HAP-1 (cell line): ENCODE measurements around the gene NCOA6.

ENCODE experiments used
- DNase-seq, 2 experiments: peaks; one replicate each; pipeline ENCODE4 v3.0.0-alpha.2; 2016 to 2020; ENCODE audit warnings: low spot score in 2 of 2
- H3K27me3 ChIP-seq: fragments of 250-450 bp; sonication (Bioruptor Pico); 2 replicates; pipeline ENCODE4 v1.5.1; 2020; ENCODE audit warnings: low read depth, mild to moderate bottlenecking, moderate library complexity
- H3K36me3 ChIP-seq: fragments of 250-450 bp; sonication (Bioruptor Pico); replicated peaks from 2 replicates; pipeline ENCODE4 v1.5.1; 2020; ENCODE audit warnings: mild to moderate bottlenecking
- H3K4me1 ChIP-seq: fragments of 250-450 bp; sonication (Bioruptor Pico); 2 replicates; pipeline ENCODE4 v1.5.1; 2020; ENCODE audit warnings: mild to moderate bottlenecking
- H3K4me3 ChIP-seq: fragments of 250-450 bp; sonication (Bioruptor Pico); 2 replicates; pipeline ENCODE4 v1.5.1; 2020; ENCODE audit warnings: mild to moderate bottlenecking, moderate library complexity
- H3K9me3 ChIP-seq: fragments of 250-450 bp; sonication (Bioruptor Pico); 2 replicates; pipeline ENCODE4 v1.5.1; 2020; ENCODE audit warnings: mild to moderate bottlenecking, moderate library complexity
- in situ Hi-C: fragments of 300-500 bp; cut with MboI; formaldehyde crosslinking; loops from 3 replicates; pipeline ENCODE4 v1.14.3; 2020; ENCODE audit warnings: low sequenced_read_pairs, inconsistent platforms, mixed read lengths

The NCOA6 gene

DNA sequence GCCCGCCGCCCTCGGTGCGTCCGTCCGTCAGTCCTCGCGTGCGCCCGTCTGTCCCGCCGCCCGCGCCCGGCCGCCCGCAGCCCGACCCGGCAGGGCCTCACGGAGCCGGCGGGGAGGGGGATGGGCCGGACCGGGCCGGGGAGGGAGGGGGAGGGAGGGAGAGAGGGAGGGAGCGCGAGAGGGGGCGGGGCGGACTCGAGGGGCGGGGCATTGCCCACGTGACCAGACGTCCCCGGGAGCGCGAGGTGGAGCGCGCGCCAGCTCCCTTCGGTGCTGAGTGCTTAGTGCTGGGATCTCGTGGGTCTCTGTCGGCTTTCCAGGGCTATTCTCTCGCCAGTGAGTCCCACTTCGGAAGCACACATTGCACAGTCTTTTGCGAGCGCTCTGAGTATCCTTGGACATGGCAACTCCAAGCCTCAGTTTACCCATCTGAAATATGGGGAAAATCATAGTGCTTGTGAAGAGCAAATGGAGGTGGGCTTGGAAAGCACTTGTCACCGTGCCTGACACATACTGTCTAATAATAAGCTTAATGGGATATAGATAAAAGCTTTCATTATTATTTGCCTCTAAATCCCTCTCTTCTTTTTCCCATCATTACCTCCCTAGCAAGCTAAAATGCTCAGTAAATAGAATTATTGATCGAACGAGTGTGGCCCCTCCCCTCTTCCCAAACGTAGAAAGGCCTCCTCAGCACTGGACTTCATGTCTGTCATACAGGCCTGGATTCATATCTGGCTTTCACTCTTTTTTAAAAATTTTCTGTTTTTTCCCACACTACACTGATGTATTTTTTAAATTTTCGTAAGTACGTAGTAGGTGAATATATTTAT is at the start of gene NCOA6:
Gene NCOA6, minus strand, starts transcription at position 122 of the 833 bp plus-strand sequence. CDS start 43,296 bp downstream, outside the sequence.
- DNase-seq: peak; percentile 76 to 90
- Histone ChIP-seq H3K4me1 (peaks cover 26% of the 10 kb centered on the region), H3K36me3 (peaks cover 5% of the 10 kb centered on the region; the same call in 1 of the 2 replicates), H3K27me3 (no peaks in the 10 kb centered on the region), H3K4me3 (peak within 1 kb of the TSS; percentile 81), H3K9me3 (no peaks in the 10 kb centered on the region)
- in situ Hi-C loops: no loop called here

DNA sequence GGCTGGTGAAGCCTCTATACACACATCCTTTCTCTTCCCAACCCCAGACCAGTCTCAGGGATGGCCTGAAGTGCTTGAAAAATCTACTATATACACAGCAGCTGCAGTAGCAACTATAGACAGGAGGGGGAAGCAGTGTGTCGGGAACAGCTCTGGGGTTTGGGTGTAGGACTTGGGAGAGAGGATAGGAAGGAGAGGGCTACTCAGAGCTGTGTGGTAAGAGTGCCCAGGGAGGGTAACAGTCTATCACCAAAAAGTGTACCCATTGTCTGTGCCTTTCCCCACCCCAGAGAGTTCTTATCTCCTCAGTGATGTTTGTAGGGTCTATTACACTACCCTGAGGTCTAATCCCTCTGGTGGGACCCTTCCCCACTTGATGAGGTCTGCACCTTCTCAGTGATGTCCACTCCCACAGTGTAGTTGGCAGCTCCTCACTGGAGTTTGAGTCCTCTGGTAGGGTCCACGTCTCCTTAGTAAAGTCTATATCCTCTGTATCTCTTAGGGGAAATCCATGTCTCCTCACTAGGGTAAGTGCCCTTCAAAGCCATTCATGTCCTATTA is 48.7 kb upstream of the NCOA6 start:
- H3K36me3 ChIP-seq: no peaks in the 10 kb centered on the region
- no peak overlapping the region for H3K4me3 ChIP-seq
- DNase-seq: peak; percentile 75 to 86
- no peaks in the 10 kb centered on the region for H3K27me3 ChIP-seq
- in situ Hi-C loops: loop anchor here (10.0 kb wide), 1 partner anchor 221 kb away; the partner anchor contains the start of gene TRPC4AP
- peaks cover 16% of the 10 kb centered on the region for H3K4me1 ChIP-seq
- H3K9me3 ChIP-seq: no peaks in the 10 kb centered on the region

DNA sequence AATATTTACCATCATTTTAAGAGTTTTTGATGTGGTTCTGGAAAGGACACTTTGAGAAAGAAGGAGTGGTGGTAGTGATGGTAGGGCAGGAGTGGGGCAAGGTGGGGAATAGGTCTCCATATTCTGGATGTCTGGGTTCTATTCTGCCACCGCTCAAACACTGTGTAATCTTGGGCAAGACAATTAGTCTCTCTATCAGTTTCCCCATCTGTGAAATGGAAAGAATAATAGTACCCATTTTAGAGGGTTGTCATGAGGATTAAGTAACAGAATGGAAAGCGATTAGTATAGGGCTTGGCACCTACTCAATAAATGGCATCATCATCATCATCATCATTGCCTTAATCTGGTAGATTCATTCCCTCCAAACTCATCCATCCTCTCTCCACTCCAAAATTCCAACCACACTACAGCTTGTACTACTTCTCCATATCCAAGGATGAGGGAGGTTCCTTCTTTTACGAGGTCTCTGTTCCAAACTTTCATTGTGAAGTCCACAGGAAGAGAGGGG is 48.2 kb upstream of the NCOA6 start:
- DNase-seq: no peak
- H3K27me3 ChIP-seq: no peaks in the 10 kb centered on the region
- peaks cover 16% of the 10 kb centered on the region for H3K4me1 ChIP-seq
- in situ Hi-C loops: loop anchor here (10.0 kb wide), 1 partner anchor 221 kb away; the partner anchor contains the start of gene TRPC4AP
- no peak overlapping the region; the same call in 1 of the 2 replicates for H3K4me3 ChIP-seq
- H3K9me3 ChIP-seq: no peaks in the 10 kb centered on the region
- no peaks in the 10 kb centered on the region for H3K36me3 ChIP-seq

DNA sequence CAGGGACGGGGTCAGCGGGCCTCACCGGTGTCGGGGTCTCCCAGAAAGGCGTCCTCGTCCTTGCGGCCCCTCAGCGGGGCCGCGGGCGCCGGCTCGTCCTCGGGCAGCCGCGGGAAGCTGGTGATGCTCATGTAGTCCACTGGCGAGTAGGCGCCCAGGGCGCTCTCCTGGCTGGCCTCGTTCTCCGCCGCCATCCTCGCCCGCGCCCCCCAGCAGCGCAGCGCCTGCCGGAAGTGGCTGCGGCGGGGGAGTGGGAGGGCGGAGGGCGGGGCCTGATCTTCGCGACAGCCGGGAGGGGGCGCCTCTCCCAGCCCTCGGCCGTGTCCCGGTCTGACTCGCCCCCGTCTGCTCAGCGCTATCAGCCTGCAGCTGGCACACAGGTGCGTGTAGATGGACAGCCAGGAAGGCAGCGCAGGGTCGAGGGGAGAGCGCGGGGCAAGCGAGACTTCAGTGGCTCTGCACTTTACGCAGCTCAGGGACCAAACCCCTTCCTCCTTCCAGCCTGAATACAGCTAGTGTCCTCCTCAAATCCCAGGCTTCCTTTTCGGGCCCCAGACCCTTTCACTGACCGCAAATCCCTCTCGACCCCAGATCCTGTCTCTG is 47.3 kb upstream of the NCOA6 start, which contains the start of gene GGT7:
Gene GGT7, minus strand, starts transcription at position 235 of the 603 bp plus-strand sequence. Its CDS starts 41 bp downstream, at position 194.
- in situ Hi-C loops: loop anchor here (10.0 kb wide), 1 partner anchor 222 kb away; the partner anchor contains the start of gene TRPC4AP

DNA sequence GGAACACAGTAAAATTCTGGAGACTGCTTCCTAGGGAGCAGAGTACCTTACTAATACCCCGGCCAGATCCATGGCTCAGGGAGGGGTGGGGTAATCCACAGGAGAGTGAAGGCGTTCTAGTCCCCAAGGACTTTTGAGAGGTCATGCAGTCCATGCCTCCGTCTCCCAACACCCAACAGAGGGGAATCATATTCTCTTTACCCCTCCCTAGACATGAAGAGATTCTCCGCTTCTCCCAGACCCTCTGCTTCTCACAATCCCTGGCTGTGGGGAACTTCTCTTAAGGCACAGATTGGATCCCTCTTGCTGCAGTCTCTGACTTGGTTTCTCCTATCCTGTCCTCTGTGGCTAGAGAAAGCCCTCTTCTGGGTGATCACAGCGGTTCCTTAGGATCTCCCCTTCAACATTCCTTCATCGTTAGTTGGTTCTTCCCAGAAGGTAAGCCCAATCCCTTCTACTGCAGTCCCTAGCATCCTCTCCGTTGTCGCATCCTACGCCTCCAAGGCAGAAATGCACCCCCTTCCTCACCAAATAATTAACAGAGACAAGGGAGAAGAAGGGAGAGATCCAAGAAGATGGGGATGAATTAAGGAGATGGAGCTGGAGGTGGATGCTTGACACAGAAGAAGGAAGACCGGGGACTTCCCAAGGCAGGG is 46.6 kb upstream of the NCOA6 start:
- Histone ChIP-seq H3K4me1 (peaks cover 16% of the 10 kb centered on the region), H3K27me3 (no peaks in the 10 kb centered on the region), H3K4me3 (peak overlapping the region; percentile 48), H3K36me3 (no peaks in the 10 kb centered on the region), H3K9me3 (no peaks in the 10 kb centered on the region)
- in situ Hi-C loops: loop anchor here (10.0 kb wide), 1 partner anchor 223 kb away; the partner anchor contains the start of gene TRPC4AP
- no peak for DNase-seq

More for the DNA sequence above, 47.3 kb upstream of the NCOA6 start, which contains the start of gene GGT7:
- no peaks in the 10 kb centered on the region for H3K9me3 ChIP-seq
- no peaks in the 10 kb centered on the region for H3K36me3 ChIP-seq
- H3K27me3 ChIP-seq: no peaks in the 10 kb centered on the region
- peak; percentile 80 to 92 for DNase-seq
- peak within 1 kb of the TSS; percentile 48 for H3K4me3 ChIP-seq
- peaks cover 16% of the 10 kb centered on the region for H3K4me1 ChIP-seq

DNA sequence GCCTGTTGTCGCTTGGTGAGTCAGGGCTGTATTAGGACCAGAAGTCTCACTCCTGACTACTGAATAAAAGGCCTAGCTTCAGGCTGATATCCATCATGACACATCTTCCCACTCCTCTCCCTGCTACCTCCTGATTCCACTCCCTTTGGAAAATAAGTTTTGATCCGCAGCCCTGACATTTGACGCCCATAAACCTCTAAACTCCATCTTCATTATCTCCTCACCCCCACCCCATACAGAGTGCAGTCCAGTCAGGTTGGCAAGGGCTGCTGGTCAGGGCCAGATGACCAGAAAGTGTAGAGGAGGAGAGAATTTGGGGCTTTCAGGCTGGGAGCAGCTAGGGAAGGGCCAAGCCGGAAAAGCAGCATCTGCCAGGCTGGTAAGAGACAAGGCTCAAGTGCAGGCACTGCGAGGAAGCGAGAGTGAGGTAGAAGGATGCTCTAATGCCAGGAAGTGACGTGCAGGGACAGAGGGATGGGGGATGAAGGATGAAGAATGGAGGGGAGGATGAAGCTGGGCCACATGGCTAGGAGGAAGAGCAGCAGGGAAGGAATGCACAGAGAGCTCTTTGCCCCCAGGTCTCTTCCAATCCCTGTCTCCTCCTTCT is 46.0 kb upstream of the NCOA6 start:
- H3K36me3 ChIP-seq: no peaks in the 10 kb centered on the region
- peak overlapping the region; percentile 48 for H3K4me3 ChIP-seq
- in situ Hi-C loops: loop anchor here (10.0 kb wide), 1 partner anchor 223 kb away; the partner anchor contains the start of gene TRPC4AP
- no peaks in the 10 kb centered on the region for H3K9me3 ChIP-seq
- DNase-seq: no peak
- no peaks in the 10 kb centered on the region for H3K27me3 ChIP-seq
- H3K4me1 ChIP-seq: peaks cover 16% of the 10 kb centered on the region

DNA sequence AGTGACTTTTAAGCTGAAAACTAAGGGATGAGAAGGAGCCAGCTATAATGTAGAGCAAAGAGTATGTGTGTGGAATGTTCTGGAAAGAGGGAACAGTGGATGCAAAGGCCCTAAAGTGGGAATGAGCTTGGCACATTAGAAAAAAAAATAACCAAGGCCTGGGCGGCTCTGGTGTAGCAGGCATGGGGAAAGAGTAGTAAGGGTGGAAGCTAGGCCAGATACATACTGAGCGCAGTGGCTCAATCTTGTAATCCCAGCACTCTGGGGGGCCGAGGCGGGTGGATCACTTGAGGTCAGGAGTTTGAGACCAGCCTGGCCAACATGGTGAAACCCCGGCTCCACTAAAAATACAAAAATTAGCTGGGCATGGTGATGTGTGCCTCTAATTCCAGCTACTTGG is 38.8 kb upstream of the NCOA6 start:
- Histone ChIP-seq H3K9me3 (no peaks in the 10 kb centered on the region), H3K4me3 (no peak overlapping the region), H3K4me1 (no peaks in the 10 kb centered on the region), H3K36me3 (no peaks in the 10 kb centered on the region; the same call in 1 of the 2 replicates), H3K27me3 (no peaks in the 10 kb centered on the region)
- in situ Hi-C loops: no loop called here
- DNase-seq: no peak

DNA sequence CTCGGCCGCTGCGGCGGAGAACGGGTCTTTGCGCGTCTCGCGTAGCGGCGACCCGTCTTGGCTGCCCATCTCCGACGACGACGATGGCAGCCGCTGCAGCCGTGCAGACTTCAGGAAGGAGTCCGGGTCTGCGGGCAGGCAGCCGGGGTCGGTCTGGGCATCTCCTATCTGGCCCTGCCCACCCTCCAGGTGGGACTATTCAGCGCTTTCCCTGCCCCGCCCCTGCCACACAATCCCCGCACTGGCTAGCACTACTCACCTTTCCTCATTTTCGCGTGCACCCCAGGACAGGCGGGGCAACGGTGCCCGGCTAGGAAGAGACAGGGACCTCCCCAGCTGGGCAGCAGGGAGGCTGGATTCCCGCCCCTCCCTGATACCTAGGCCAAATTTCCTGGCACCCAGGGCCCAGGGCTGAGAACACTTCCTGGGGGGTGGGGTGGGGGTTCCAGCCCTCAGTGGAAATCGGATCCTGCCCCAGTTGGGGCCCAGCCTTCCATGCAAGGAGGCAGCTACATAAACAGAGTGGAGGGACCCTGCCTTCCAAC is 38.0 kb upstream of the NCOA6 start:
- Histone ChIP-seq H3K36me3 (peaks cover 2% of the 10 kb centered on the region), H3K4me1 (no peaks in the 10 kb centered on the region), H3K27me3 (no peaks in the 10 kb centered on the region), H3K4me3 (no peak overlapping the region), H3K9me3 (no peaks in the 10 kb centered on the region)
- DNase-seq: no peak
- in situ Hi-C loops: no loop called here

DNA sequence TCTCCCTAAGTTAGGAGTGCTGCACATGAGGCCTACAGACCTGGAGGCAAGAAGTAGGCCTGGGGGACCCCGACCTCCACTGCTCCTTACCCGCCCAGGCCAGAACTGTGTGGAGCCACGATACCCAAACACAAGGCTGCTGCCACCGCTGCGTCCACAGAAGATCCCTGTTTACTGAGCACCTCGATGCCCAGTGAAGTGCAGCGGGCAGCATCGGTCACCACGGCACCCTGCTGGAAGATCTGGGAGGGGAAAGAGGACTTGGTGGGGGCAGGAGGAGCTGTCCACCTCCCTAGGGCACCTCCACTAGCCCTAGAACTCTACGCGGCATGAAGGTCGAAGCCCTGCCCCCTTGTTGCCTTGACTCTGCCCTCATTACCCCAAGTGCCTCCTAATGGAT is 37.3 kb upstream of the NCOA6 start:
- peaks cover 6% of the 10 kb centered on the region for H3K36me3 ChIP-seq
- no peaks in the 10 kb centered on the region for H3K27me3 ChIP-seq
- no peaks in the 10 kb centered on the region for H3K4me1 ChIP-seq
- no peak overlapping the region for H3K4me3 ChIP-seq
- in situ Hi-C loops: no loop called here
- no peaks in the 10 kb centered on the region for H3K9me3 ChIP-seq
- DNase-seq: no peak

DNA sequence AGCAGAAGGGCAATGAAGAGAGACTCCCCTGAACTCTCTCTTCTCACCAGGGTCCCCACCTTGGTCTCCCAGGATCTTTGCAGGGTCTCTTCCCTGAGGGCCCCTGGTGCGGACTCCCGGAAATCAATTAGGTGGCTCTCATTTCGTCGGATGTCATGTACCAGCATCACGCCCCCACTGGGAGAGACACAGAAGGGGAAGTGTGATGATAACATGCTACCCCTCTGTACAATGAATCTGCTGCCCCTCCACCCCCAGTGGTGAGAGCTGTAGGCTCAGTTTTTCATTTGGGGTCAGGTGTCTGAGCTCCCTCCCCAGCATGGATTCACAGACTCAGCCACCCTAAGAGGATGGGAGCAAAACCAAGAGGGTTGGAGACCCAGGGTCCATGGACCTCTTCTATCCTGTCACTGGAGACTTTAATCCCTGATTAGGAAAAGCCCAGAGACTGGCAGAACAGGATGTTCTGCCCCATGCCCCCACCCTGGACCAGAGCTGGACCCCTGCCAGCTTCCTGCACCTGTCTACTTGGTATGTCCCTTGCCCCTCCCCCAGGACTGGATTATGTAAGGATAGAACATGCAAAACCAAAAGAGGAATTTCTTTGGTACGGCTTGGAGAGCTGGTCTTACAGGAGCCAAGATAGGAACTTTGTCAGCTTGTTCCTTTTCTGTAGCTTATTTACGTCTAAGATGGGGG is 36.1 kb upstream of the NCOA6 start:
- Histone ChIP-seq H3K36me3 (peaks cover 14% of the 10 kb centered on the region), H3K27me3 (no peaks in the 10 kb centered on the region), H3K9me3 (no peaks in the 10 kb centered on the region), H3K4me3 (no peak overlapping the region), H3K4me1 (no peaks in the 10 kb centered on the region)
- DNase-seq: no peak
- in situ Hi-C loops: no loop called here

DNA sequence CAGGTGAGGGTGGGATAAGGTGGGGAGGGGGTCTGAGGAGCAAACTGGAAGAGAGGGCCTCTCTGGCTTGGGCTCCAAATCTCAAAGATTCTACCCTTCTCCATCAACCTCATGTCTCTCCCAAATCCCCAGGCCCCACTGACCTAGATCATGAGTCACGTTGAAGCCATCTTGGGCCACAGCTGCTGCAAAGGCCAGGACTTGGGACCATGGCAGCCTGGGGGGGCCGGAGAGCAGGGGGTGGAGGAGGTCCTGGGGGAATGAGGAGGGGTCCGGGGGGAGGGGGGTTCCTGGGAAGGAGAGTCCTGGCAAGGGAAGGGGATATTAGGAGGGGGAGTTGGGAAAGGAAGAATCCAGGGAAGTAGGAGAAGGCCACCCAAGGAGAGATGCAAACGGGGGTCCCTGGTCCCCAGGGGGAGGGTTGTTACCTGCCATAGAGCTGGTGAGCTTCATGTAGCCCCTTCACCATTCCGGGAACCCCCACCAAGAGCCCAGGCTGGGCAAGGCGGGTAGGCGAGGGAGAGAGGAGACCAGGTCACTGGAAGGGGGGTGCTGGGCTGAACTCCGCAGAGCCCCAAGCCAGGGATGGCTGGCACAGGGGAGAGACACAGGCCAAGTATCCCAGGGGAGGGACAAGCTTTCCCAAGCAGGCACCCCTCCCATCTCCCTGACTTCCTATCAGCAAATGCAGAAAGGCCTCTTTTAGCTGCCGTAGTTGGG is 34.5 kb upstream of the NCOA6 start:
- in situ Hi-C loops: no loop called here
- Histone ChIP-seq H3K27me3 (no peaks in the 10 kb centered on the region), H3K36me3 (peaks cover 18% of the 10 kb centered on the region), H3K4me1 (no peaks in the 10 kb centered on the region), H3K9me3 (no peaks in the 10 kb centered on the region), H3K4me3 (no peak overlapping the region)
- no peak for DNase-seq

DNA sequence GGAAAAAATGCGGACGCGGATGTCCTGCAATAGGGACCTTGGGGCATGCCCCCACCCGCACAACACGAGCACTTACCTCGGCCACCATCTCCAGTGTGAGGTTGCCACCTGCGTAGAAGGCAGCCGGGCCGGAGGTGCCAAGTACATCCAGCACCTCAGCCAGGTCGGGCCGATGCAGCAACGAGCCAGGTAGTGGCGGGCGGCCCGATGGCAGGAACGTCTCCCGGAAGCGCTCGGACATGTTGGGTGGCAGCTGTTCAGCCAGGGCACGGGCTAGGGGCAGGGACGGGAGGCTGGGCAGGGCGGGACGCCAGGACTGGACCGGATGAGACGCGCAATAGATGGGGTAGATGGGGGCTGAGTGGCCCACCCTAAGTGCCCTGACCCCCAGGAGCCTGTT is 33.9 kb upstream of the NCOA6 start:
- peaks cover 23% of the 10 kb centered on the region for H3K36me3 ChIP-seq
- H3K4me3 ChIP-seq: no peak overlapping the region
- H3K9me3 ChIP-seq: no peaks in the 10 kb centered on the region
- DNase-seq: no peak
- H3K27me3 ChIP-seq: no peaks in the 10 kb centered on the region
- no peaks in the 10 kb centered on the region for H3K4me1 ChIP-seq
- in situ Hi-C loops: no loop called here
